Tibial nerve (tissue), 4 donors: ENCODE data around the gene SDSL. TPM values are rescaled to one million over a fixed set of nuclear protein-coding genes. Genes with fewer than 3 reads are reported as not detected.

ENCODE experiments used
- DNase-seq, 2 donors: peaks; one replicate each; pipeline ENCODE4 v3.0.0-alpha.2; 2019; ENCODE audit warnings: low spot score in 2 of 2
- H3K27ac ChIP-seq, 4 donors: fragments of 200-600 bp; sonication (generic) in 3 of 4; one replicate each; pipeline ENCODE4 v1.5.1; 2017 to 2019; ENCODE audit warnings: mild to moderate bottlenecking in 1 of 4
- H3K27me3 ChIP-seq, 2 donors: fragments of 200-600 bp; sonication (generic) in 1 of 2; one replicate each; pipeline versions ENCODE4 v1.5.1 to v1.6.0; 2017 to 2019
- H3K36me3 ChIP-seq, 3 donors: fragments of 200-600 bp; sonication (generic); one replicate each; pipeline ENCODE4 v1.5.1; 2018 to 2019
- H3K4me1 ChIP-seq, 4 donors: fragments of 200-600 bp; sonication (generic) in 3 of 4; one replicate each; pipeline ENCODE4 v1.5.1; 2017 to 2019
- H3K4me3 ChIP-seq, 4 donors: fragments of 200-600 bp; sonication (generic) in 3 of 4; one replicate each; pipeline ENCODE4 v1.5.1; 2017 to 2019; ENCODE audit warnings: mild to moderate bottlenecking in 1 of 4, moderate library complexity in 1 of 4
- H3K9me3 ChIP-seq, 4 donors: fragments of 200-600 bp; sonication (generic) in 3 of 4; one replicate each; pipeline ENCODE4 v1.5.1; 2017 to 2019
- EP300 ChIP-seq, 2 donors: sonication (generic); formaldehyde crosslinking; IDR thresholded peaks; one replicate each; pipeline ENCODE4 v1.6.1; 2017; ENCODE audit warnings: antibody characterized with exemption in 2 of 2, mild to moderate bottlenecking in 1 of 2
- POLR2A ChIP-seq, 2 donors: fragments of 450-650 bp; IDR thresholded peaks; one replicate each; pipeline ENCODE4 v1.6.1; 2017; ENCODE audit warnings: antibody characterized with exemption in 2 of 2, mild to moderate bottlenecking in 2 of 2, moderate library complexity in 2 of 2
- WGBS, 2 donors: methylation state at CpG; one replicate each; pipeline ENCODE4 v1.1.5; 2018; 5-methylcytosine and 5-hydroxymethylcytosine counted together
- total RNA-seq, 4 donors: library from RNA; depleted of rRNA; stranded (reverse); fragments of >200 nt; gene quantifications; one replicate each; pipeline ENCODE4 v1.1.0, GENCODE V29; 2016
- TF ChIP-seq, protein P1 (sequence below), 5 experiments: fragments of 200-600 bp in 3 of 5; fragments of 450-650 bp in 2 of 5; sonication (generic) in 3 of 5; IDR thresholded peaks; one replicate each; pipeline ENCODE4 v1.5.1; 2016 to 2019; ENCODE audit warnings: antibody characterized with exemption in 5 of 5, mild to moderate bottlenecking in 3 of 5, moderate library complexity in 2 of 5

SDSL gene
- total RNA-seq, 4 donors from 2014 or later: 1.9 to 3.0 (median 2.3) TPM

- Histone ChIP-seq H3K4me3 (no peak overlapping the region), H3K4me1 (peaks cover 0 to 75% (median 34%) of the 10 kb centered on the region in 4 donors), H3K27ac (no peak overlapping the region), H3K36me3 (no peaks in the 10 kb centered on the region), H3K9me3 (peaks cover 0 to 1% (median 0%) of the 10 kb centered on the region in 4 donors), H3K27me3 (peaks cover 0 to 100% of the 10 kb centered on the region in 2 donors)
- no peak for TF ChIP-seq POLR2A (IDR thresholded peaks at IDR 0.05)
- TF ChIP-seq EP300 (IDR thresholded peaks at IDR 0.05): no peak
- TF ChIP-seq, protein P1, sequence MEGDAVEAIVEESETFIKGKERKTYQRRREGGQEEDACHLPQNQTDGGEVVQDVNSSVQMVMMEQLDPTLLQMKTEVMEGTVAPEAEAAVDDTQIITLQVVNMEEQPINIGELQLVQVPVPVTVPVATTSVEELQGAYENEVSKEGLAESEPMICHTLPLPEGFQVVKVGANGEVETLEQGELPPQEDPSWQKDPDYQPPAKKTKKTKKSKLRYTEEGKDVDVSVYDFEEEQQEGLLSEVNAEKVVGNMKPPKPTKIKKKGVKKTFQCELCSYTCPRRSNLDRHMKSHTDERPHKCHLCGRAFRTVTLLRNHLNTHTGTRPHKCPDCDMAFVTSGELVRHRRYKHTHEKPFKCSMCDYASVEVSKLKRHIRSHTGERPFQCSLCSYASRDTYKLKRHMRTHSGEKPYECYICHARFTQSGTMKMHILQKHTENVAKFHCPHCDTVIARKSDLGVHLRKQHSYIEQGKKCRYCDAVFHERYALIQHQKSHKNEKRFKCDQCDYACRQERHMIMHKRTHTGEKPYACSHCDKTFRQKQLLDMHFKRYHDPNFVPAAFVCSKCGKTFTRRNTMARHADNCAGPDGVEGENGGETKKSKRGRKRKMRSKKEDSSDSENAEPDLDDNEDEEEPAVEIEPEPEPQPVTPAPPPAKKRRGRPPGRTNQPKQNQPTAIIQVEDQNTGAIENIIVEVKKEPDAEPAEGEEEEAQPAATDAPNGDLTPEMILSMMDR (IDR thresholded peaks at IDR 0.05): no peak
- no peak for DNase-seq
- 2 to 6% methylated on average over 17 to 26 of the region's 26 CpGs for WGBS, 2 donors
These were observed 44.4 kb downstream of the SDSL start for GRCh38 chr12:113466454-113467141.

GRCh38 chr12:113467142-113467501, 44.9 kb downstream of the SDSL start:
- H3K4me3 ChIP-seq: peak overlapping the region in 2 of 4 donors; percentile 17 to 35
- H3K9me3 ChIP-seq: no peaks in the 10 kb centered on the region
- no peak overlapping the region for H3K27ac ChIP-seq
- H3K4me1 ChIP-seq: peaks cover 0 to 80% (median 34%) of the 10 kb centered on the region in 4 donors
- no peak for DNase-seq
- WGBS, 2 donors: 1 to 4% methylated on average over 21 to 23 of the region's 31 CpGs
- TF ChIP-seq, protein P1 (IDR thresholded peaks at IDR 0.05): no peak
- TF ChIP-seq EP300 (IDR thresholded peaks at IDR 0.05): no peak
- no peak for TF ChIP-seq POLR2A (IDR thresholded peaks at IDR 0.05)
- H3K36me3 ChIP-seq: no peaks in the 10 kb centered on the region
- H3K27me3 ChIP-seq: peaks cover 0 to 100% of the 10 kb centered on the region in 2 donors

DNA sequence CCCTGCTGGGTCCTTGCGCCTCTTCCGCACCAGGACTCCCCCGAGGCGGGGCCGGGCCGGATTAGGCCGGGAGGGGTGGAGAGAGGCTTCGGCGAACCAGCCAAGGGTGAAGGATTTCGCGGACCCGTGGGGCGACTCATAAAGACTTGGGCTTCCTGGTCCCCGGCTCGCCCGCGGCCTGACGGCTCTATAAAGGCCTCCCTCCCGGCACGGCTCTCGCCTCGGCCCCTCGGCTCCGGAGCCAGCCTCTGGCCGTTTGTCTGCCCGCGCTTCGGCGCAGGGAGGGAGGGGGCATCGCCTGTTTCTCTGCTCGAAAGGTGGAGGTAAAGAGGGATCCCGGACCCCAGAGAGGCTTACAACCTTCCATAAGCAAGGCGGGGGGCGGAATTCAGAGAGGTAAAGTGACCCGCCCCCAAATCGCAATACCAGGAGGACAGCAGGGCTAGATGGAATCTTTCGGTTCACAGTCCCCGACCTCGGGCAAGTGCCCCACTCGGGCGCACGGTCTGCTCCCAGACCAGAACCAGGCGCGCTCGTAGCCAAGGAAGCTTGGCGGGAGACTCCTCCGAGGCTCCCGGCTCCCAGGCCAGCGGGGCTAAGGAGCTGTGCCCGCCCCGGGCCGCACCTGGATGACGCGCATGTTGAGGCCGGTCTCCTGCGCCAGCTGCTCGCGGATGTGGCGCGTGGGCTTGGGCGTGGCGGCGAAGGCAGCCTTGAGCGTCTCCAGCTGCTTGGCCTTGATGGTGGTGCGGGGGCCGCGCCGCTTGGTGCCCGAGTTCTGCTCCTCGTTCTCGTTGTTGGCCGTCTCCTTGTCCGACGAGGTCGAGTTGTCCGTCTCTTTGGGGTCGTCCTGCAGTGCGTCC, 45.6 kb downstream of the SDSL start:
- Histone ChIP-seq H3K4me1 (peaks cover 0 to 82% (median 32%) of the 10 kb centered on the region in 4 donors), H3K27ac (no peak overlapping the region), H3K9me3 (no peaks in the 10 kb centered on the region), H3K36me3 (no peaks in the 10 kb centered on the region), H3K4me3 (peak overlapping the region in 2 of 4 donors; percentile 17 to 35), H3K27me3 (peaks cover 0 to 100% of the 10 kb centered on the region in 2 donors)
- TF ChIP-seq, protein P1 (IDR thresholded peaks at IDR 0.05): no peak
- TF ChIP-seq EP300 (IDR thresholded peaks at IDR 0.05) (no peak), POLR2A (IDR thresholded peaks at IDR 0.05) (no peak)
- WGBS, 2 donors: 2 to 3% methylated on average over 33 to 48 of the region's 78 CpGs
- no peak for DNase-seq

- no peak for DNase-seq
- Histone ChIP-seq H3K4me3 (no peak overlapping the region), H3K9me3 (no peaks in the 10 kb centered on the region), H3K4me1 (peaks cover 0 to 73% (median 24%) of the 10 kb centered on the region in 4 donors), H3K36me3 (no peaks in the 10 kb centered on the region), H3K27ac (no peak overlapping the region), H3K27me3 (peaks cover 0 to 100% of the 10 kb centered on the region in 2 donors)
- WGBS, 2 donors: 0 to 2% methylated on average over 17 to 30 of the region's 38 CpGs
- TF ChIP-seq, protein P1 (IDR thresholded peaks at IDR 0.05): no peak
- TF ChIP-seq POLR2A (IDR thresholded peaks at IDR 0.05) (no peak), EP300 (IDR thresholded peaks at IDR 0.05) (no peak)
These were observed 46.4 kb downstream of the SDSL start for GRCh38 chr12:113468365-113469223.
